DMS79 treated with DMSO at 0.1 percent for 48 hours (cell line): ENCODE data around the gene PSMA6.
"Not testable (repeated sequence)": the region's sequence is repeated elsewhere in the genome, so short reads cannot be mapped to it uniquely, and the experiment has no call there.

Experiments
- DNase-seq: peaks from one replicate; lab custom pipeline; 2025; lab: John Stamatoyannopoulos, UW

The PSMA6 gene

DNA sequence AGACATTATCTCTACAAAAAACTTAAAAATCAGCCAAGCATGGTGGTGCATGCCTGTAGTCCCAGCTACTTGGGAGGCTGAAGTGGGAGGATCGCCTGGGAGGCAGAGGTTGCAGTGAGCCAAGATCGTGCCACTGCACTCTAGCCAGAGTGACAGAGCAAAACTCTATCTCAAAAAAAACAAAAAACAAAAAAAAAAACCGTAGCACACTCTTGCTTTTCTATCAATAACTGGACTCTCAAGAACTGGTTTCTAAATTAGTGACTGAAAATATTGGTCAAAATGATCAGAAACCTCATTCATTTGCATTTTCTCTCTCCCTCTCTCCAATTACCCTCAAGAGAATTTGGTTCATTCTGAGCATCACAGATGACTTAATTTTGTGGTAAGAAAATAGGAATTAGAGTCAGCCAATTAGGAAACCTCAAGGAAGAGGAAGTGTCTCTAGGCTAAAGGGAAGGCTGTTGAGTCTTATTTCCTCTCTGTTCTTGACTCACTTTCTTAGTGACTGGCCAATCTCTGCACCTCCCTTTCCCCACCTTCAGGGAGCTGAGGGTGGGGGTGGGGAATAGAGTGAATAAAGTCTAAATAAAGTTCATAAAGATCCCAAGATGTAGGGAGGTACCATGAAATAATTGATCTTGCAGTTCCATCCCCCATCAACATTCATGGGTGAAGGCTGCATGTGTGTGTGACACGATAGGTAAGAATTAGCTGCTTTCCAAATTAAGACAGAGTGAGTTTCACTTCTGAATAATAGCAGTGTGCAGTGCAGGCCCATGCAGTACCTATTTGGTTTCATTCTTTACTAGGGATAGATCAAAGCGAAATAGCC, 6.8 kb upstream of the PSMA6 start:
- DNase-seq = no peak

- DNase-seq = no peak
Observed at GRCh38 chr14:35286003-35286600, 6.1 kb upstream of the PSMA6 start.

DNA sequence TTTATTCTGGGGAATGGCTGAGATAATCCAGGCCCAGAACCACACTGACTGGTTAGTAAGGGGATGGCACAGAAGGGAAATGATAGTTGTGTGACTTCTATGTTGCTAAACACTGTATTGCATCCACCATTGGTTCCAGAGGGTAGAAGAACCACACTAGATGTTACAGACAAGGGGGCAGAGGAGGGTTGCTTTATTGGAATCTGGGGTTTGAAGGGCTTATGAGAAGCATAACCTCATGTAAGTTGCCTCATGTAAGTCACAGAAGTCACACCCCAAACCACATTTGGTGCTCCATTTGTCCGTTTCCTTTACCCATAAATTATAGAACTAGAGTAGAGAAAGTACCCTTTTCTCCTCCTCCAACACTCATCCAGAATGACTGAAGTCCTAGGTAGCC, 5.5 kb upstream of the PSMA6 start:
- DNase-seq = no peak

- DNase-seq = no peak
Observed at GRCh38 chr14:35287431-35288013, 4.7 kb upstream of the PSMA6 start.

- no peak for DNase-seq
Observed at GRCh38 chr14:35289623-35290022, 2.6 kb upstream of the PSMA6 start.

DNA sequence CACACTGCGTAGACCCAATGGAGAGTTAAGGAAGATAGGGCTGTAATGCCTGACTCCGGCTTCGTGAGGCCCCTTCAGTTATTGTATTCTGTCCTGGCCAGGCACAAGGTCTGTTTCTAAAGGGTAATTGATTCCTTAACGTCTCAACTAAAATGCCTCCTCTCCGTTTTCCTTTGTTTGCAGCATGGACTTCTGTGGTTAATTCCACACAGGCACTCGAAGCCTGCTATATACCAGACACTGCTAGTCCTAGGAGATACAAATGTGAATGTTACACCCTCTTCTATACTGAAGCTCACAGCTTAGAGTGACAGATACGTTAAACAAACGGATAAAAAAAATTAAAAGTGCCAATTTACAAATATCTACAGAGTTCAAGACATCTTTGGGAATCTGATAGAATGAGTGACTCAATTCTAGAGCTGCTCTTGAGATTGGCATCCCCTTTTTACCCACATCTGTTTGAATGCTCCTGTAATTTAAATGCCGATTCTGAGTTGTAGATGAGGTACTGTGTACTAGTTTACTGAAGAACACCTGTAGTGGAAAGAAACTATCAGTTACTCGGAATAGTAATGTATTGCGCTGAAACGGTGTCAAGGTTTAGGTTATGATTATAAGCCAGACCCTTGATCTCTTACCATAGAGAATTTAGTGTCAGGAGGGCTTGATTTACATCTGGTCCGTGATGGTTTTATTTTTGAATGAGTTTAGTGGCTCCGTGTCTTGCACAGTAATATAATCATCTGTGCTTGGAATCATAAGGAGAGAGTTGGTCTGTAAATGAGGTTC, 784 bp downstream of the PSMA6 start:
- peak; percentile 78 for DNase-seq

DNA sequence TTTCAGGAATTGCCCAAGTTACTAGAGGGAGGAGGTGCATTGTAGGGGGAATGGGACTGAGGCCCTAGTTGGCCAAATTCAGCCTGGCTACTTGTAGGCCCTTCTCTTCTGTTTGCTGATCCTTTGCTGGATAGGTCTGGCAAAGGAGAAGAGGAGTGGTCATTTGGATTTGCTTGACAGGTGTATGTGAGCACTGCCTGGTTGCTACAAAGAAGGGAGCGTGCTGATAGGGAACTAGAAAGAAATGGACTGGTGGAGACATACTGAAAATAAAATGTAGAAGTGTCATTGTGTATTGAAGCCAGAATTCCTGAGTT, 3.6 kb downstream of the PSMA6 start:
- no peak for DNase-seq

DNA sequence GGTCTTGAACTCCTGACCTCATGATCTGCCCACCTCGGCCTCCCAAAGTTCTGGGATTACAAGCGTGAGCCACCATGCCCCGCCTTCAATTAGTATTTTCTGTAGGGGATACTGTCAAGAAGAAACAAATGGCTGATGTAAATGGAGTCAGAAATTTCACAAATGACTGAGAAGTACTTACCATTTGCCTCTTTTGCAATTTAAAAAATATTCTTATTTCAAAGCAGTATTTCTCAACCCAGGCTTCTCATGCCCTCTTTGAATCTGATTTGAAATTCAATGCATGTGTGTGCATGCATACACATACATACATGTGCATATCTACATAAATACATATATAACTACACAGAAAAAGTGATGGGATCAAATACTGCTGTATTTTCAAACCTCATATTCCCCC, 4.4 kb downstream of the PSMA6 start:
- no peak for DNase-seq

GRCh38 chr14:35297706-35298105, 5.5 kb downstream of the PSMA6 start:
- DNase-seq = no peak

DNA sequence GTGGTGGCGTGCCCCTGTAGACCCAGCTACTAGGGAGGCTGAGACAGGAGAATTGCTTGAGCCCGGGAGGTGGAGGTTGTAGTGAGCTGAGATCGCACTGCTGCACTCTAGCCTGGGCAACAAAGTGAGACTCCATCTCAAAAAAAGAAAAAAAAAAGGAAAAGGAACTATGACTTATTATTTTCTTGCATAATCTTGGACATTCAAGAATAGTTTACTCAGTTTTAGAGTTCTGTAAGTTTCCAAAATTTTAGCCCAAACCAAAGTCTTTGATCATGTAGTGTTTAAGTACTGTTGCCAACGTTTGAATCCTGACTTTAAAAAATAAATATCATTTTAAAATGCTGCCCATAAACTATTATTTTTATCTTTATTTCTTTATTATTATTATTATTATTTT, 6.2 kb downstream of the PSMA6 start:
- DNase-seq = no peak

DNA sequence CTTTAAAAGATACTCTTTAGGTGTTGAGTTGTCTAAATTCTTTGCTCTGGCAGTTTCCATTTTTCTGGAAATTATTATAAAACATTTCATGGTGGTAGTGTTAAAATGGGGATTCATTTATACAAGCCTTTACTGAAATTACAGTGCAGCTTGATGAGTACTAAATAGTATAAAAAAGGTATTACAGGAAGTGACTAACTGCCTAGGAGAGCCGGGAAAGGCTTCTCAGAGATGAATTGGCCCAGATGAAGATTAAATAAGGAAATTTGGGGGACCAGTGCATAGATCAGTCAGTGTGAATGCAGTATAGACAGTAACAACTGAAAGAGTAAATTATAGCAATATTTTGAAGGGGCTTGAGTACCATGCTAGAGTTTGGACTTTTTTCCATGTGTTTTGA, 7.5 kb downstream of the PSMA6 start:
- DNase-seq = no peak

GRCh38 chr14:35300228-35300627, 8.0 kb downstream of the PSMA6 start:
- no peak for DNase-seq

- not testable (repeated sequence) for DNase-seq
Observed at GRCh38 chr14:35301334-35301733, 9.2 kb downstream of the PSMA6 start.

- no peak for DNase-seq
Observed at GRCh38 chr14:35301735-35302528, 9.8 kb downstream of the PSMA6 start.

GRCh38 chr14:35303149-35303935, 11.2 kb downstream of the PSMA6 start:
- no peak for DNase-seq

DNA sequence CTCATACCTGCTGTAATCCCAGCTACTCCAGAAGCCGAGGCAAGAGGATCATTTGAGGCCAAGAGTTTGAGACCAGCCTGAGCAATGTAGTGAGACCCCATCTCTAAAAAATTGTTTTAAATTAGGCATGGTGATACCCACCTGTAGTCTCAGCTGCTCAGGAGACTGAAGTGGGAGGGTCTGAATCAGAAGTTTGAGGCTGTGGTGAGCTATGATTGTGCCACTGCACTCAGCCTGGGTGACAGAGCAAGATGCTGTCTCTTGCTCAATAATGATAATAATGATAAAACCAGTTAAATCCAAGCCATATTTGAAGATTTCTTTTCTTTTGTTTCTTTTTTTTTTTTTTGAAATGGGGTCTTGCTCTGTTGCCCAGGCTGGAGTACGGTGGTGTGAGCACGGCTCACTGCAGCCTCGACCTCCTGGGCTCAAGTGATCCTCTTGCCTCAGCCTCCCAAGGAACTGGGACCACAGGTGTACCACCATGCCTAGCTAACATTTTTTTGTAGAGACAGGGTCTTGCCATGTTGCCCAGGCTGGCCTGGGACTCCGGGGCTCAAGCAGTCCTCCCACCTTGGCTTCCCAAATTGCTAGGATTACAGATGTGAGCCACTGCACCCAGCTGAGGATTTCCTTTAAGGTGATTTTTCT, 12.8 kb downstream of the PSMA6 start:
- DNase-seq = no peak

DNA sequence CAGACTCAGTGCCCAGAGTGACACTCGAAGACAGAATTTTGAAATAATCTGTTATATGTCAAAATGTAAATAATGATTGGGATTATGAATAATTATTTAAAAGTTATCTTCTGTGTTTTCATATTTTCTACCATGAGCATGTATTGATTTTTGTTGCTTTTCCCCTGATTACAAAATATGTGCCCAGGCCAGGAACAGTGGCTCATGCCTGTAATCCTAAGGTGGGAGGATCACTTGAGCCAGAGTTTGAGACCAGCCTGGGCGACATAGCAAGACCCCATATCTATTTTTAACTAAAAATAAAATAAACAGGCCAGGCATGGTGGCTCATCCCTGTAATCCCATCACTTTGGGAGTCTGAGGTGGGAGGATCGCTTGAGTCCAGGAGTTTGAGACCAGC, 13.5 kb downstream of the PSMA6 start:
- no peak for DNase-seq

- no peak for DNase-seq
Observed at GRCh38 chr14:35306114-35306513, 13.9 kb downstream of the PSMA6 start.

- DNase-seq = no peak
Observed at GRCh38 chr14:35317820-35318219, 25.6 kb downstream of the PSMA6 start.

GRCh38 chr14:35319509-35319908, 27.3 kb downstream of the PSMA6 start:
- DNase-seq = no peak

DNA sequence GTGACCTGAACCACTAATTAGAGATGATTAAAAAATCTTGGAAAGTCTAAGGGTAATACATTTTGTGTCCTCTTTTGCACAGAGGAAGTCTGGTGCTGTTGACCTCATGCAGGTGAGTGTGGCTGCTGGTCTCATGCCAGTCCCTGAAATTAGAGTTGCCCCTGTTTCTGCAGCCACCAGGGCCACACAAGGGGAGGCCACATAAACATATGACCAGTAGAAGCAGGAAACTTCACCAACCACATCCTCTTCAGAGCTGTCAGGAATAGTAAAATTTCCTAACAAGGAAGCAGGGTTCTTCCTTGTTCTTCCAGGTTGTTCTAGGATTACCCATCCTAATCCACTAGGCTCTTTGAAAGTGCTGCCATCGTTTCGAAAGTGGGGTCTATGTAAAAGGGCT, 28.3 kb downstream of the PSMA6 start:
- no peak for DNase-seq
